Stimulated activated CD8-positive, alpha-beta memory T cell treated with anti-CD3 and anti-CD28 coated beads, Interleukin-7, amount 100 ng/mL, for 1 hour (primary cell): ENCODE measurements around the gene LIME1.

Source experiments
- DNase-seq, 2 donors: peaks; one replicate each; pipeline ENCODE4 v3.0.0-alpha.2; 2020; ENCODE audit warnings: low read depth in 2 of 2

LIME1 gene

GRCh38 chr20:63739130-63740069, 2.9 kb downstream of the LIME1 start, which contains the start of gene SLC2A4RG:
Gene SLC2A4RG (plus strand): TSS chr20:63739776. CDS start chr20:63739913, 137 bp downstream.
- DNase-seq: peak in 1 of 2 donors; percentile 39

GRCh38 chr20:63740070-63740626, 3.7 kb downstream of the LIME1 start:
- DNase-seq: no peak

DNA sequence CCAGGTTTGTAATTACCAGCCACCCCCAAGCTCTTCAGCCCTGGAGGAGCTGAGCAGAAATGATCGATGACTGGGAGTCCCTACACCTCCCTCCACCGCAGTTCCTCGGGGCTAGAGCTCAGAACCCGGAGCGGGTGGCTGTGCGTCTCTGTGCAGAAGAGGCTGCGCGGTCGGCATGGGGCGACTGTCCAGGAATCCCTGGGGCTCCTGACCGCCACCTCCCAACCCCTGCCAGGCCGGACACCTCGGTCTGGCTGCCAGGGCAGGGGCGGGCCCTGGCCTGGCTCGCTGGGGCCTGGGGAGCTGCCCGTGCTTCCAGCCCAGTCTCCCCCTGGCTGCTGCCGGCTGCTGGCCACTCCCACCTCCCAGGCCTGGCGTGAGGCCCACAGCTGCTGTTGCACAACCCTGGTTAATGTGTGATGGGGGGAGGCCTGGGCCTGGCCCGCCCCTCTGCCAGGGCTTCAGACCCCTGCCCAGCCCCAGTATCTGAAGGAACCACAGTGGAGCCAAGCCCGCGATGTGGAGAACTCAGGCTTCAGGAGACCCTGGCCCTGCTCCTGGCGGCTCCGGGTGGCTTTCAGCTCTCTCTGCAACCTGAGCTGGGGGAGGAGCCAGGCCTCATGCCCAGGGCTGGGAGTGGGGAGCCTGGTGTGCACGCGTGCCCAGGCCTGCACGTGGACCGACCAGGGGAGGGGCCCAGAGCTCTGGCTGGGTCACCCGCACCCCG, 4.3 kb downstream of the LIME1 start:
- DNase-seq: no peak

- DNase-seq: no peak
Observed at GRCh38 chr20:63741354-63741675, 4.9 kb downstream of the LIME1 start.

DNA sequence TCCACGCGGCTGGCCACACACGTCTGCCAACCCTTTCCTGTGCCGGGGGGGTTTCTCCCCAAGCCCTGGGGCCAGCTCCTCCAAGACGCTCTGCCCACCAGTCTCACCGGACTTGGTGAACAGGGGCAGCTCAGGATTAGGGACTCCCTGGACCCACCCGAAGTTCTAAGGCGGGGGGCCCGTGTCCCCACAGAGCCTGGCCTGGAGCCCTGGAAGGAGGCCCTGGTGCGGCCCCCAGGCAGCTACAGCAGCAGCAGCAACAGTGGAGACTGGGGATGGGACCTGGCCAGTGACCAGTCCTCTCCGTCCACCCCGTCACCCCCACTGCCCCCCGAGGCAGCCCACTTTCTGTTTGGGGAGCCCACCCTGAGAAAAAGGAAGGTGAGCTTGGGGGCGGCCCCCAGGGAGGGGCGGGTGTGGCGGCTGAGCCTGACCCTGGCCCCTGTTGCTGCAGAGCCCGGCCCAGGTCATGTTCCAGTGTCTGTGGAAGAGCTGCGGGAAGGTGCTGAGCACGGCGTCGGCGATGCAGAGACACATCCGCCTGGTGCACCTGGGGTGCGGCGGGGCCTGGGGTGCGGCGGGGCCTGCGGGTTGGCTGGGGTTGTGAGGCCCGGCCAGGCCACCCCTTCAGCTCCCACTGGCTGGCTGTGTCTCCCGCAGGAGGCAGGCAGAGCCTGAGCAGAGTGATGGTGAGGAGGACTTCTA, 5.4 kb downstream of the LIME1 start:
- DNase-seq: no peak

GRCh38 chr20:63742381-63743024, 6.0 kb downstream of the LIME1 start:
- no peak for DNase-seq

- no peak for DNase-seq
Observed at GRCh38 chr20:63743210-63743970, 6.9 kb downstream of the LIME1 start.

DNA sequence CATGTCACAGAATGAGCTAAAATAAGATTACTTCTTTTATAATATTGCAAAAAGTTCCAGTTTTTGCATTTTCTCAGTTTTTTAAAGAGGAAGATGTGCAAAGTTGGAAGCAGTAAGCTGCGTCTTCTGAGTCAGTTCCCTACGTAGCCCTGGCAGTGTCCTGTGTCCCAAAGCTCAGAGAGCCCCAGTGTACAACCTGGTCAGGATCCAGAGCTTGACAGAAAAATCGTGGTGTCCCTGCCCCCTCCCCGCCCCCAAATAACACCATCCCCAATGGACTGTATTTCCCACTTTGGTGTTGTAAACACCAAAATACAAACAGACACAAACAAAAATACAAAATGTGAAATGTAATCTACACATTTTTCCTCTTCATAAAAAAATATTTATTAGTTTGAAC, 7.7 kb downstream of the LIME1 start:
- DNase-seq: no peak

- DNase-seq: no peak
Observed at GRCh38 chr20:63744574-63745423, 8.3 kb downstream of the LIME1 start.

GRCh38 chr20:63745424-63745805, 9.0 kb downstream of the LIME1 start:
- DNase-seq: no peak

DNA sequence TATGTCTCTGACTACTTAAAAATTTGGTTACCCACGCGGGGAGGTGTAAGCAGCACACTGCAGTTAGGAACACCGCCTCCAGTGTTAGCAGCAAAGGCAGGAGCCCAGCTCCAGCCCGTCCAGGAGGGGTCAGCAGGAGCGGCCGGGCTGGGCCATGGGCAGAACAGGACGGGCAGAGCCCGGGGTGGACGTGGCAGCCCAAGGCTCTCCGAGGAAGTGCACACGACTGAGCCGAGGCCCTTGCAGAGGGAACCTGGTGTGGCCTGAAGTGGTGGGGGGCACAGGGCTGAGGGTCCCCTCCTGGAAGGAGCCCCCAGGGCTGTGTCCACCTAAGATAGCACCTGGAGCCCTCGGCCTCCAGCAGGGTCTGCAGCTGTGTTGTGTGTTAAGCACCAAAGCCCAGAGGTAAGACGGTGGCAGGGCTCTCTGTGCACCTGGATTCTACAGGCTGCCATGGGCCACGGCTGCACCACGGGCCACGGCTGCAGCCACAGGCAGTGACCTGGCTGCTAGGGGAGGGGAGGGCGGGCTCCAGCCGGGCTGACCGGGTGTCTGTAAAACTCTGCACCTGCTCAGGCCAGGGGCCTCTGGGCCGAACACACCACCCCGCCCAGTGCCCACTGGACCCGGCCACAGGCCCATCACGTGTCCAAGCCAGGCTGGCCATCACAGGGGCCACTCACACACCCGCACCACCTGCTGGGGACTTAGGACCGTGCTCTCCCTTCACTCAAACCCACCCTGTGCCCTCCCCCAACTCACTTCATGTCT, 9.7 kb downstream of the LIME1 start:
- no peak for DNase-seq

GRCh38 chr20:63746751-63747315, 10.4 kb downstream of the LIME1 start:
- no peak for DNase-seq

DNA sequence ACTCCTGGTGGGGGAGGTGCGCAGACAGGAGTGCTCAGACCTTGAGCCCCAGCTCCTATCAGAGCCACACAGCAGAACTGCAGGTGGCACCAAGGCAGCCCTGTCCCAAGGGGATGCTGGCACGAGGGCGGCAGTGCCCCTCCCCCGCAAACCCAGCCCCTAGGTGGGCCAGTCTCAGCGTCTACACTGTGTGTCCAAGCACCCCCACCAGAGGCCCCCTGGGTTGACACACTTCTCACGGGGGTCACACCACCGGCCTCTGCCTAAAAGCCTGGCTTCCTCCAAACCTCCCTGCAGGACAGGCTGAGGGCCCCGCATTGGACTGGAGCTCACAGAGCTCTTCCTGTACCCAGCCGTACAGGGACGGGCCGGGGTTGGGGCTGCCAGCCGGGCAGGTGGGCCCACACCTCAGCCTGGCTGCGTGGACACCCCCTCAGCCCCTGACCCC, 11.2 kb downstream of the LIME1 start:
- no peak for DNase-seq

DNA sequence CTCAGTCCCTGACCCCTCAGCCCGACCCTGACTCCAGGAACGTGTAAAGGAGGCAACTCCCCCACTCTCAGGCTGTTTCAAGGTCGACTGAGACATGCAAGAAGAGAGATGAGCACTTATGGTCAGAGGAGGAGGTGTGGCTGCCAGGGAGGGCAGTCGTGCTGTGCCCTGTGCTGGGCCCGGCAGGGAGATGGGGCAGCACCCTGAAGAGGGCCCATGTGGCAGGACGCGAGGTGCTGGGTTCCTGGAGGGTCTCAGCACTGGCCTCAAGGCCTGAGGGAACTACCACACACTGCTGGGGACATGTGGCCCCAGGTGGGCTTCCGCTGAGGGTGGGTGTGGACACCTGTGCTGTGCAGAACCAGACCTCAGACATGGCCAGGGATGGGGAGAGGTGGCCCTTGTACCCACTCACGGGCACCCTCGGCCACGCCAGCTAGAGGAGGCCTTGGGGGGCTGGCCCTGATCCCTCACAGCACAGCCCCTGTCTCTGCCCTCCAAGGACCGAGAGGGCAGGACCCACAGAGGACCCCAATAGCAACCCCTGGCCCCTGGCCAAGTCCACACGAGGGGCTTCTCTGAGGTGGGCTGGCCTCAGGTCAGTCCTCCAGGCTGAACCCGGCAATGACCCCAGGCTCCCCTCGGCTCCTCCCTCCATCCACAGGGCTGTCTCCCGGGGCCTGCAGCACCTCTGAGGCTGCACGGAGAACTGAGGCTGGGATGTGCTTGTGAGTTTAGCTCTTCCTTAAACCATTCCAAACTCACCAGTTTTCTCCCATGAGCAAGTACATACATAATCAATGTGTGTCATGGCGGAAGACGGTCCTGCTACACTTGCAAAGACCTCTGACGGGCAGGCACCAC, 11.8 kb downstream of the LIME1 start:
- DNase-seq: no peak

- DNase-seq: no peak
Observed at GRCh38 chr20:63748934-63749270, 12.4 kb downstream of the LIME1 start.

- no peak for DNase-seq
Observed at GRCh38 chr20:63749597-63750508, 13.4 kb downstream of the LIME1 start.
